Common myeloid progenitor, CD34-positive (primary cell): Measurements from ENCODE around the gene NKTR.

Experiments used
- CTCF ChIA-PET: fragments of 350-600 bp; sonication (Branson Sonifier 250); formaldehyde crosslinking; loops from one replicate; lab custom pipeline; 2021; ENCODE audit warnings: antibody characterized with exemption; lab: Charles Lee
- POLR2A ChIA-PET: fragments of 350-600 bp; sonication (Branson Sonifier 250); formaldehyde crosslinking; loops from one replicate; lab custom pipeline; 2021; ENCODE audit warnings: antibody characterized with exemption; lab: Charles Lee
- DNase-seq, 3 donors: peaks; one replicate each; pipeline versions ENCODE4 v3.0.0 to v3.0.0-alpha.2; 2013
- H3K27ac ChIP-seq, 2 experiments: 1 replicate in 1 of 2; 2 replicates in 1 of 2; pipeline ENCODE4 v1.7.0; 2013; ENCODE audit warnings: inconsistent platforms in 2 of 2, low read length in 2 of 2, mild to moderate bottlenecking in 2 of 2, low read depth in 1 of 2, moderate library complexity in 1 of 2; ENCODE audit not compliant: severe bottlenecking in 2 of 2, insufficient read depth in 1 of 2, poor library complexity in 1 of 2
- H3K27me3 ChIP-seq, 5 experiments: replicated peaks in 2 of 5; 1 replicate in 3 of 5; 2 replicates in 2 of 5; pipeline versions ENCODE4 v1.6.1 to v1.7.0; 2013; ENCODE audit warnings: low read length in 4 of 5, mild to moderate bottlenecking in 2 of 5, moderate library complexity in 2 of 5, inconsistent platforms in 1 of 5; ENCODE audit not compliant: insufficient read depth in 5 of 5, control insufficient read depth in 4 of 5
- H3K36me3 ChIP-seq, 4 experiments: 1 replicate in 2 of 4; 2 replicates in 2 of 4; pipeline versions ENCODE4 v1.6.1 to v1.7.0; 2013; ENCODE audit warnings: low read length in 3 of 4, control low read depth in 1 of 4, mild to moderate bottlenecking in 1 of 4; ENCODE audit not compliant: control insufficient read depth in 4 of 4, insufficient read depth in 4 of 4
- H3K4me1 ChIP-seq, 4 experiments: 1 replicate in 3 of 4; 2 replicates in 1 of 4; pipeline versions ENCODE4 v1.6.1 to v1.7.1; 2013; ENCODE audit warnings: low read length in 3 of 4, mild to moderate bottlenecking in 3 of 4, control low read depth in 1 of 4, inconsistent platforms in 1 of 4, moderate library complexity in 1 of 4; ENCODE audit not compliant: control insufficient read depth in 4 of 4, insufficient read depth in 4 of 4; ENCODE audit errors: control extremely low read depth in 1 of 4
- H3K4me3 ChIP-seq, 7 experiments: 1 replicate in 4 of 7; 2 replicates in 3 of 7; pipeline versions ENCODE4 v1.5.1 to v1.7.0; 2013; ENCODE audit warnings: mild to moderate bottlenecking in 7 of 7, low read length in 6 of 7, moderate library complexity in 6 of 7, inconsistent platforms in 2 of 7, low read depth in 2 of 7, control low read depth in 1 of 7; ENCODE audit not compliant: insufficient read depth in 4 of 7, control insufficient read depth in 1 of 7; ENCODE audit errors: extremely low read depth in 1 of 7
- H3K9me3 ChIP-seq, 5 experiments: 1 replicate in 4 of 5; 2 replicates in 1 of 5; pipeline versions ENCODE4 v1.6.1 to v1.7.1; 2013; ENCODE audit warnings: low read length in 4 of 5, mild to moderate bottlenecking in 2 of 5, inconsistent platforms in 1 of 5, low read depth in 1 of 5, moderate library complexity in 1 of 5; ENCODE audit not compliant: control insufficient read depth in 4 of 5, insufficient read depth in 2 of 5; ENCODE audit errors: control extremely low read depth in 1 of 5
- WGBS: methylation state at CpG from one replicate; pipeline ENCODE4 v1.1.5; 2013; ENCODE audit not compliant: insufficient coverage; 5-methylcytosine and 5-hydroxymethylcytosine counted together

NKTR gene

GRCh38 chr3:42658771-42659390 is 58.4 kb downstream of the NKTR start:
- Histone ChIP-seq H3K4me1 (peaks cover 0 to 13% (median 10%) of the 10 kb centered on the region in 4 experiments), H3K27me3 (no peaks in the 10 kb centered on the region), H3K4me3 (no peak overlapping the region), H3K9me3 (no peaks in the 10 kb centered on the region), H3K36me3 (peaks cover 0 to 11% (median 0%) of the 10 kb centered on the region in 4 experiments), H3K27ac (no peak overlapping the region)
- POLR2A ChIA-PET = no interaction called here
- CTCF ChIA-PET = no interaction called here
- DNase-seq = no peak
- 93% methylated on average over 18 of the region's 22 CpGs for WGBS

GRCh38 chr3:42659451-42660130 is 59.1 kb downstream of the NKTR start:
- POLR2A ChIA-PET = interaction anchor here (0.6 kb wide), 1 partner anchor 158 kb away, joined by 3 read pairs; no protein-coding TSS in a partner anchor

GRCh38 chr3:42660131-42660715 is 59.7 kb downstream of the NKTR start:
- peaks cover 0 to 4% (median 2%) of the 10 kb centered on the region in 4 experiments for H3K4me1 ChIP-seq

More at GRCh38 chr3:42659451-42660130, 59.1 kb downstream of the NKTR start:
- H3K9me3 ChIP-seq = no peaks in the 10 kb centered on the region
- H3K36me3 ChIP-seq = peaks cover 0 to 11% (median 0%) of the 10 kb centered on the region in 4 experiments
- H3K27ac ChIP-seq = no peak overlapping the region
- 93% methylated on average over 18 of the region's 25 CpGs for WGBS
- H3K4me3 ChIP-seq = no peak overlapping the region
- peaks cover 0 to 10% (median 8%) of the 10 kb centered on the region in 4 experiments for H3K4me1 ChIP-seq
- H3K27me3 ChIP-seq = no peaks in the 10 kb centered on the region
- CTCF ChIA-PET = no interaction called here
- DNase-seq = no peak

GRCh38 chr3:42660898-42661297 is 60.4 kb downstream of the NKTR start:
- POLR2A ChIA-PET = no interaction called here
- no peaks in the 10 kb centered on the region for H3K4me1 ChIP-seq

More at GRCh38 chr3:42660131-42660715, 59.7 kb downstream of the NKTR start:
- WGBS = 75% methylated on average over 3 of the region's 6 CpGs
- Histone ChIP-seq H3K36me3 (peaks cover 0 to 11% (median 0%) of the 10 kb centered on the region in 4 experiments), H3K27ac (no peak overlapping the region), H3K27me3 (no peaks in the 10 kb centered on the region), H3K9me3 (no peaks in the 10 kb centered on the region), H3K4me3 (no peak overlapping the region)
- POLR2A ChIA-PET = interaction anchor here (0.6 kb wide), 1 partner anchor 159 kb away, joined by 3 read pairs; no protein-coding TSS in a partner anchor
- DNase-seq = no peak
- CTCF ChIA-PET = no interaction called here

GRCh38 chr3:42661593-42662022 is 61.1 kb downstream of the NKTR start:
- CTCF ChIA-PET = no interaction called here
- POLR2A ChIA-PET = no interaction called here
- H3K27ac ChIP-seq = no peak overlapping the region
- no peak overlapping the region for H3K4me3 ChIP-seq
- H3K9me3 ChIP-seq = no peaks in the 10 kb centered on the region
- no peaks in the 10 kb centered on the region for H3K4me1 ChIP-seq
- H3K27me3 ChIP-seq = no peaks in the 10 kb centered on the region
- no peak for DNase-seq
- 91% methylated on average over 5 of the region's 5 CpGs for WGBS
- H3K36me3 ChIP-seq = peaks cover 0 to 11% (median 0%) of the 10 kb centered on the region in 4 experiments

More at GRCh38 chr3:42660898-42661297, 60.4 kb downstream of the NKTR start:
- WGBS = 97% methylated on average over 4 of the region's 4 CpGs
- no peaks in the 10 kb centered on the region for H3K9me3 ChIP-seq
- H3K27ac ChIP-seq = no peak overlapping the region
- peaks cover 0 to 11% (median 0%) of the 10 kb centered on the region in 4 experiments for H3K36me3 ChIP-seq
- H3K27me3 ChIP-seq = no peaks in the 10 kb centered on the region
- H3K4me3 ChIP-seq = no peak overlapping the region
- DNase-seq = no peak
- CTCF ChIA-PET = no interaction called here

- no peak for DNase-seq
- no peaks in the 10 kb centered on the region for H3K27me3 ChIP-seq
- peaks cover 0 to 11% (median 0%) of the 10 kb centered on the region in 4 experiments for H3K36me3 ChIP-seq
- WGBS = 98% methylated on average over 6 of the region's 7 CpGs
- H3K27ac ChIP-seq = no peak overlapping the region
- CTCF ChIA-PET = interaction anchor here (2.2 kb wide), 1 partner anchor 93 kb away, joined by 5 read pairs; no protein-coding TSS in a partner anchor
- H3K4me3 ChIP-seq = no peak overlapping the region
- POLR2A ChIA-PET = no interaction called here
- H3K9me3 ChIP-seq = no peaks in the 10 kb centered on the region
- no peaks in the 10 kb centered on the region for H3K4me1 ChIP-seq
Measured at GRCh38 chr3:42662037-42662812, 61.7 kb downstream of the NKTR start.
